Stimulated activated CD8-positive, alpha-beta memory T cell treated with anti-CD3 and anti-CD28 coated beads, Interleukin-4, amount 100 ng/mL, for 48 hours (primary cell): Measurements from ENCODE around the gene FAM131C.
"Not testable (repeated sequence)": the region's sequence is repeated elsewhere in the genome, so short reads cannot be mapped to it uniquely, and the experiment has no call there.

Experiments used
- DNase-seq: peaks from one replicate; pipeline ENCODE4 v3.0.0-alpha.2; 2020

FAM131C gene

GRCh38 chr1:16076031-16076864, 2.8 kb upstream of the FAM131C start:
- DNase-seq, result no peak

- no peak for DNase-seq
Observed at GRCh38 chr1:16075337-16076030, 2.0 kb upstream of the FAM131C start.

- no peak for DNase-seq
Observed at GRCh38 chr1:16074217-16074616, 766 bp upstream of the FAM131C start.

GRCh38 chr1:16072616-16073484, 601 bp downstream of the FAM131C start:
- DNase-seq, result no peak

- no peak for DNase-seq
Observed at GRCh38 chr1:16072095-16072494, 1.4 kb downstream of the FAM131C start.

GRCh38 chr1:16071614-16072013, 1.8 kb downstream of the FAM131C start:
- DNase-seq, result no peak

GRCh38 chr1:16070640-16071355, 2.7 kb downstream of the FAM131C start:
- no peak for DNase-seq

- no peak for DNase-seq
Observed at GRCh38 chr1:16068356-16069270, 4.8 kb downstream of the FAM131C start.

- no peak for DNase-seq
Observed at GRCh38 chr1:16067933-16068332, 5.5 kb downstream of the FAM131C start.

- DNase-seq, result no peak
Observed at GRCh38 chr1:16067127-16067768, 6.2 kb downstream of the FAM131C start.

GRCh38 chr1:16066245-16066644, 7.2 kb downstream of the FAM131C start:
- DNase-seq, result no peak

- no peak for DNase-seq
Observed at GRCh38 chr1:16065269-16065576, 8.2 kb downstream of the FAM131C start.

GRCh38 chr1:16064536-16065268, 8.7 kb downstream of the FAM131C start:
- DNase-seq, result no peak

GRCh38 chr1:16063921-16064320, 9.5 kb downstream of the FAM131C start:
- no peak for DNase-seq

GRCh38 chr1:16063226-16063829, 10.1 kb downstream of the FAM131C start:
- no peak for DNase-seq

GRCh38 chr1:16062687-16063075, 10.8 kb downstream of the FAM131C start:
- not testable (repeated sequence) for DNase-seq

- DNase-seq, result not testable (repeated sequence)
Observed at GRCh38 chr1:16061989-16062686, 11.3 kb downstream of the FAM131C start.

GRCh38 chr1:16061266-16061665, 12.2 kb downstream of the FAM131C start:
- no peak for DNase-seq

GRCh38 chr1:16058394-16059120, 14.9 kb downstream of the FAM131C start:
- DNase-seq, result not testable (repeated sequence)
